Spleen (tissue), 11 donors: ENCODE data around the gene IL19. TPM values are rescaled to one million over a fixed set of nuclear protein-coding genes. Genes with fewer than 3 reads are reported as not detected.

Experiments
- DNase-seq: peaks from one replicate; pipeline ENCODE4 v3.0.0-alpha.2; 2020
- H3K27ac ChIP-seq, 8 donors: fragments of 200-600 bp; sonication (generic) in 7 of 8; 1 replicate in 4 of 8; 2 replicates in 4 of 8; pipeline versions ENCODE4 v1.5.0 to v1.8.0; 2016 to 2021; ENCODE audit warnings: inconsistent platforms in 4 of 8, mild to moderate bottlenecking in 4 of 8, moderate library complexity in 1 of 8
- H3K27me3 ChIP-seq, 7 donors: fragments of 200-600 bp; sonication (generic) in 6 of 7; replicated peaks in 1 of 7; 1 replicate in 4 of 7; 2 replicates in 3 of 7; pipeline versions ENCODE4 v1.5.0 to v1.8.0; 2016 to 2021; ENCODE audit warnings: inconsistent platforms in 3 of 7, mild to moderate bottlenecking in 1 of 7
- H3K36me3 ChIP-seq, 6 donors: fragments of 200-600 bp; sonication (generic) in 5 of 6; 1 replicate in 4 of 6; 2 replicates in 2 of 6; pipeline versions ENCODE4 v1.5.0 to v1.8.0; 2016 to 2021; ENCODE audit warnings: inconsistent platforms in 2 of 6
- H3K4me1 ChIP-seq, 6 donors: fragments of 200-600 bp; sonication (generic) in 5 of 6; 1 replicate in 3 of 6; 2 replicates in 3 of 6; pipeline versions ENCODE4 v1.5.0 to v1.8.0; 2016 to 2021; ENCODE audit warnings: inconsistent platforms in 3 of 6
- H3K4me3 ChIP-seq, 8 donors: fragments of 200-600 bp; sonication (generic) in 7 of 8; 1 replicate in 4 of 8; 2 replicates in 4 of 8; pipeline versions ENCODE4 v1.5.0 to v1.8.0; 2016 to 2021; ENCODE audit warnings: inconsistent platforms in 4 of 8, mild to moderate bottlenecking in 4 of 8, moderate library complexity in 2 of 8
- H3K9me3 ChIP-seq, 8 donors: fragments of 200-600 bp; sonication (generic) in 7 of 8; 1 replicate in 4 of 8; 2 replicates in 4 of 8; pipeline versions ENCODE4 v1.5.0 to v1.8.0; 2016 to 2021; ENCODE audit warnings: inconsistent platforms in 4 of 8
- POLR2A ChIP-seq, 3 donors: fragments of 450-650 bp; IDR thresholded peaks; one replicate each; pipeline ENCODE4 v1.5.1; 2017; ENCODE audit warnings: antibody characterized with exemption in 3 of 3, mild to moderate bottlenecking in 1 of 3
- POLR2AphosphoS5 ChIP-seq, 3 donors: sonication (generic); formaldehyde crosslinking; IDR thresholded peaks; one replicate each; pipeline ENCODE4 v1.5.1; 2017; ENCODE audit warnings: antibody characterized with exemption in 3 of 3
- WGBS, 5 donors: extraction: QIAGEN DNeasy Blood & Tissue Kit in 3 of 5; methylation state at CpG; one replicate each; pipeline versions ENCODE4 v1.1.5 to v1.1.7; 2013 to 2018; 5-methylcytosine and 5-hydroxymethylcytosine counted together
- intact Hi-C: fragments of 100-400 bp; cut with DNase I; formaldehyde crosslinking; loops from one replicate; pipeline ENCODE4 v1.15.0; 2023; ENCODE audit warnings: low total_unique reads
- polyA plus RNA-seq, 3 donors: library from polyadenylated mRNA; stranded (reverse); fragments of 200-250 nt; gene quantifications; one replicate each; pipeline ENCODE4 v1.2.1, GENCODE V29; 2013
- total RNA-seq, 7 donors: library from RNA; depleted of rRNA in 3 of 7; stranded (reverse); fragments of >200 nt in 3 of 7; fragmentation: NEBNext Ultra II Directional in 4 of 7; extraction: Animal tissue kit (Norgen Biotek cat#: 25700) in 4 of 7; gene quantifications; one replicate each; pipeline versions ENCODE4 v1.1.0 to v1.2.1, GENCODE V29; 2016 to 2021
- TF ChIP-seq, protein P1 (sequence below), 11 experiments: fragments of 200-600 bp in 7 of 11; fragments of 450-650 bp in 4 of 11; sonication (generic) in 4 of 11; IDR thresholded peaks in 8 of 11; conservative IDR thresholded peaks in 3 of 11; 1 replicate in 7 of 11; 2 replicates in 4 of 11; pipeline versions ENCODE4 v1.4.0 to v1.8.0; 2016 to 2021; ENCODE audit warnings: antibody characterized with exemption in 11 of 11, inconsistent platforms in 4 of 11, mild to moderate bottlenecking in 1 of 11
- donor health status: healthy with polysubstance abuse.
- donor health status: DM: no; HTN: no; CAD: no; lungs with moderate emphysema.
- donor health status: DM: no; HTN: no; CAD: no.
- donor health status: Bipolar disorder and iron deficiency.
- donor health status: healthy.
- donor health status: DM: no; HTN: no; CAD: no.
- donor health status: DM: yes; HTN: yes; CAD: no.

IL19 gene
- total and polyA plus RNA-seq, 10 donors, result 0.09 to 2.2 (median 0.12) TPM; not detected in 7

DNA sequence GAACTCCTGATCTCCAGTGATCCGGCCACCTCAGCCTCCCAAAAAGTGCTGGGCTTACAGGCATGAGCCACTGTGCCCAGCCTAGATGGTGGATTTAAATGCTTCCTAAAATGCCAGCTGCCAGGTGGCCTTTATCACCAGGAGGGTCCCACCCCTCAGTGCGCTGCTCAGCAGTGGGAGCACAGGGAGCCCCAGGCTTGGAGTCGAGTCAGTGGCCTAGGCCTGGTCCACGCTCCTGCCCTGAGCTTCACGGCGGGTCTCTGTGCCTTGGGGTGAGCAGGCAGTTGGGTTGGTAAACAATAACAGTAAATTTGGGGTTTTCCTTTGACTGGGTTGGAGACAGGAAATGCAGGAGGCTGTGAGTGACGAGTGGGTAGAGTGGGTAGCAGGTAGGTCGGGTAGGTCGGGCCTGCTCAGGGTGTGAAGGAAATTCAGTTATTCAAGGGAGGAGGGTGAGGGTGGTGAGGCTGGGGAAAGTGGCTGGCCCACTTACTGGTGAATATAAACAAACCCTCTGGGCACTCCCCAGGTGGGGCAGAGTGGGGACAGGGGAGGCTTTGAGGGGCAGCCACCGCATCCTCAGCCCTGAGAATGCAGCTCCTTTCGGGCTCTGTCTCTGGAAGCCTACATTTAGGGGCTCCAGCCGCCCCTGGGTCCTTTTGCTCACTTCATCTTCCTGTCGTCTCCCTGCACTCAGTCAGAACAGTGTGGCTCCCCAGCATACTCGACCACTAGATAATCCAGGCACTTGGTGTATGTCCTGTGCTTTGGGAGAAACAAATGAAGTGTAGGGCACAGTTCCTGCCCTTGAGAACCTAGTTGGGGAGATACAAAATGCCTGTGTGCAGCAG is 33.5 kb upstream of the IL19 start:
- H3K27me3 ChIP-seq, result no peaks in the 10 kb centered on the region
- H3K9me3 ChIP-seq, result no peaks in the 10 kb centered on the region
- WGBS, 5 donors, result 58 to 76% (median 69%) methylated on average over 12 to 14 of the region's 14 CpGs
- DNase-seq, result no peak
- peak overlapping the region in 7 of 8 donors; percentile 13 to 77 (median 65) for H3K27ac ChIP-seq
- TF ChIP-seq POLR2A (IDR thresholded peaks at IDR 0.05) (no peak), POLR2AphosphoS5 (IDR thresholded peaks at IDR 0.05) (peak in 2 of 3 donors; percentile 50 to 64)
- TF ChIP-seq, protein P1, sequence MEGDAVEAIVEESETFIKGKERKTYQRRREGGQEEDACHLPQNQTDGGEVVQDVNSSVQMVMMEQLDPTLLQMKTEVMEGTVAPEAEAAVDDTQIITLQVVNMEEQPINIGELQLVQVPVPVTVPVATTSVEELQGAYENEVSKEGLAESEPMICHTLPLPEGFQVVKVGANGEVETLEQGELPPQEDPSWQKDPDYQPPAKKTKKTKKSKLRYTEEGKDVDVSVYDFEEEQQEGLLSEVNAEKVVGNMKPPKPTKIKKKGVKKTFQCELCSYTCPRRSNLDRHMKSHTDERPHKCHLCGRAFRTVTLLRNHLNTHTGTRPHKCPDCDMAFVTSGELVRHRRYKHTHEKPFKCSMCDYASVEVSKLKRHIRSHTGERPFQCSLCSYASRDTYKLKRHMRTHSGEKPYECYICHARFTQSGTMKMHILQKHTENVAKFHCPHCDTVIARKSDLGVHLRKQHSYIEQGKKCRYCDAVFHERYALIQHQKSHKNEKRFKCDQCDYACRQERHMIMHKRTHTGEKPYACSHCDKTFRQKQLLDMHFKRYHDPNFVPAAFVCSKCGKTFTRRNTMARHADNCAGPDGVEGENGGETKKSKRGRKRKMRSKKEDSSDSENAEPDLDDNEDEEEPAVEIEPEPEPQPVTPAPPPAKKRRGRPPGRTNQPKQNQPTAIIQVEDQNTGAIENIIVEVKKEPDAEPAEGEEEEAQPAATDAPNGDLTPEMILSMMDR (IDR thresholded peaks at IDR 0.05 in 8 of 11, conservative IDR thresholded peaks at IDR 0.05 in 3 of 11), result no peak
- H3K4me3 ChIP-seq, result no peak overlapping the region
- peaks cover 23 to 91% (median 65%) of the 10 kb centered on the region in 6 donors for H3K4me1 ChIP-seq
- intact Hi-C loops, result no loop called here
- peaks cover 0 to 58% (median 20%) of the 10 kb centered on the region in 6 donors for H3K36me3 ChIP-seq

DNA sequence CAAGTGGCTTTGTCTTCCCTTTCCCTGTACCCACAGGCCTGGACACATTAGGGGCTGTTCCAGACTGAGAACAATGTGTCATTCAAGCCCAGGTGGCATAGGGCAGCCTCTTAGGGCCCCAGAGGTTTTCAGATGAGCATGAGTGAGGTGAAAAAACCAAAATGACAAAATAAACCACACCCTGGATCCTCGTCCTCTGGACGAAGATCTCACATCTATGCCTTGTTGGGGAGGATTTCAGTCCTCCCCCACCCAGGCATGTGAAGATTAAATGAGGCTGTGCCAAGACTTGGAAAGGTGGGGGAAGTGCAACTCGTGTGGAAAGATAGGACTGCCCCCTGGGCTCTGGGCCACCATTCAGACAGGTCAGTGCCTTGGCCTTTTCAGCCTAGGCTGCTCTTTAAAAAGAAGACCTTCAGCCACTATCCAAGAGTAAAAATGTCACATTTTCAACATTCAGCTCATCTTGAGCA is 32.8 kb upstream of the IL19 start:
- Histone ChIP-seq H3K36me3 (peaks cover 0 to 52% (median 13%) of the 10 kb centered on the region in 6 donors), H3K4me1 (peaks cover 23 to 90% (median 65%) of the 10 kb centered on the region in 6 donors), H3K9me3 (no peaks in the 10 kb centered on the region), H3K27ac (peak overlapping the region in 7 of 8 donors; percentile 13 to 77 (median 65)), H3K27me3 (no peaks in the 10 kb centered on the region), H3K4me3 (no peak overlapping the region)
- TF ChIP-seq POLR2AphosphoS5 (IDR thresholded peaks at IDR 0.05), result peak in 1 of 3 donors; percentile 10
- TF ChIP-seq, protein P1 (IDR thresholded peaks at IDR 0.05 in 8 of 11, conservative IDR thresholded peaks at IDR 0.05 in 3 of 11), result no peak
- DNase-seq, result no peak
- intact Hi-C loops, result no loop called here
- WGBS, 5 donors, result 44 to 60% (median 49%) methylated on average over 3 of the region's 3 CpGs

DNA sequence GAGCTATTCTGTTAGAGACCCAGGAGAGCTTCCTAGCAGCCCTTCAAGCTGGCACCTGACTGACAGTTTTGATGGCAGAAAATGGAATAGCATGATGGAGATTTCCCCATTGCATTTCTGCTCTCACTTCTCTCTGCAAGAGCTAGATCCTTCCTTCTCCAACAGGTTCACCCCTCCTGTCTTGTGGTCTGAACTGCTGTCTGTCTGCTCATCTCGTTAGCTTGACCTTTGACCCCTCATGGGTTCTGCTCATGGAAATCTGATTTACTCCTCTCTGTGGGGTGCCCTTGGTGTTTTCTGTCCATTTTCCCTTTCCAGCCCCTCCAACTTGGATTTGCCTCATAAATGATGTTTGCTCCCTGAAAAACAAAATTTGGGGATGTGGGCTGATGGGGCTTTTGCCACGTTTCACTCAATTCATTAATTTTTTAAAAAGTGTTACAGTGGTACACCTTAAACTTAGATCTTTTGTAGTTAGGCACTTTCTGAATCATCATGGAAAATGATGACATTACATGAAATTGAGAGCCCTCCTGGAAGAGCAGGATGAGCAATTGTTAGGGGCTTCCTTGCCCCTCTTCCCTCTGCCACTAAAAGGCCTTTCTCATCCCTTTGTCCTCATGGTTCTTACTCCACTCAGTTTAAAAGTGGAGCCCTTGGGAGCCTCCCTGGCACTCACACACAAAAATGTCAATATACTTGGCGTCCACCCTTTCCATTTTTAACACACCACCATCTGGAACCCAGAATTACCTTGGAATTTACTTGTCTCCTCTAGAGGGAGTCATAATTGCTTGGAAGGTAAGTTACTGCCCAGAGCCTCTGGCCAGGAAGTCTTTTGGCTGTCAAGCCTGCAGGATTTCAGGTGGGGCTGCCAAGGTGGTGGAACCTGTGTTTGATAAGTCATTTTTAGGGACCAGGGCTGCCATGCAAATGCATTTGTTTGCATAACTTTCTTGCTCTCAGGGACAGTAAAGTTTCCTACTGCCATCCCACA is 31.9 kb upstream of the IL19 start:
- no peaks in the 10 kb centered on the region for H3K27me3 ChIP-seq
- 47 to 72% (median 69%) methylated on average over 3 of the region's 3 CpGs for WGBS, 5 donors
- no peak overlapping the region for H3K4me3 ChIP-seq
- H3K36me3 ChIP-seq, result peaks cover 0 to 43% (median 4%) of the 10 kb centered on the region in 6 donors
- no peak for TF ChIP-seq POLR2A (IDR thresholded peaks at IDR 0.05)
- TF ChIP-seq, protein P1 (IDR thresholded peaks at IDR 0.05 in 8 of 11, conservative IDR thresholded peaks at IDR 0.05 in 3 of 11), result peak in 2 of 11 experiments; percentile 7 to 18
- intact Hi-C loops, result no loop called here
- H3K9me3 ChIP-seq, result no peaks in the 10 kb centered on the region
- H3K27ac ChIP-seq, result peak overlapping the region in 6 of 8 donors; percentile 26 to 77 (median 69)
- peaks cover 23 to 89% (median 66%) of the 10 kb centered on the region in 6 donors for H3K4me1 ChIP-seq
- no peak for DNase-seq
